DOHH2 (cell line): Measurements from ENCODE around the gene MMP1.

Experiments
- H3F3A ChIP-seq: fragments of 200-600 bp; sonication (generic), shearing (Covaris generic); 2 replicates; pipeline ENCODE4 v1.6.0; 2016; ENCODE audit warnings: antibody characterized with exemption, mild to moderate bottlenecking; ENCODE audit not compliant: control insufficient read depth, insufficient read depth
- H3K27ac ChIP-seq: fragments of 200-600 bp; sonication (generic); 2 replicates; pipeline ENCODE4 v1.5.1; 2014; ENCODE audit warnings: low read depth, mild to moderate bottlenecking, low read length, moderate library complexity
- H3K27me3 ChIP-seq: fragments of 200-600 bp; sonication (generic); 2 replicates; pipeline ENCODE4 v1.6.1; 2014; ENCODE audit warnings: mild to moderate bottlenecking, low read length, mixed read lengths; ENCODE audit not compliant: control insufficient read depth
- H3K36me3 ChIP-seq: fragments of 200-600 bp; sonication (generic); 2 replicates; pipeline ENCODE4 v1.6.1; 2014; ENCODE audit warnings: mild to moderate bottlenecking, low read length, moderate library complexity, mixed read lengths; ENCODE audit not compliant: control insufficient read depth
- H3K4me1 ChIP-seq: fragments of 200-600 bp; sonication (generic); 2 replicates; pipeline ENCODE4 v1.6.1; 2014; ENCODE audit warnings: mild to moderate bottlenecking, low read length, mixed read lengths; ENCODE audit not compliant: control insufficient read depth
- H3K4me2 ChIP-seq: fragments of 200-600 bp; sonication (generic); 2 replicates; pipeline ENCODE4 v1.6.0; 2014; ENCODE audit warnings: mild to moderate bottlenecking, low read length, moderate library complexity
- H3K4me3 ChIP-seq: fragments of 200-600 bp; sonication (generic); 2 replicates; pipeline ENCODE4 v1.5.1; 2014; ENCODE audit warnings: mild to moderate bottlenecking, low read length, mixed read lengths
- H3K79me2 ChIP-seq: fragments of 200-600 bp; sonication (generic); 2 replicates; pipeline ENCODE4 v1.6.1; 2014; ENCODE audit warnings: mild to moderate bottlenecking, low read length, mixed read lengths; ENCODE audit not compliant: control insufficient read depth
- H3K9me2 ChIP-seq: fragments of 200-600 bp; sonication (generic); replicated peaks from 2 replicates; pipeline ENCODE4 v1.6.1; 2014; ENCODE audit warnings: mild to moderate bottlenecking, low read length, mixed read lengths; ENCODE audit not compliant: control insufficient read depth
- H3K9me3 ChIP-seq: fragments of 200-600 bp; sonication (generic); 2 replicates; pipeline ENCODE4 v1.6.1; 2014; ENCODE audit warnings: antibody characterized with exemption, low read length, mixed read lengths; ENCODE audit not compliant: control insufficient read depth, insufficient read depth
- H4K20me1 ChIP-seq: fragments of 200-600 bp; sonication (generic); 2 replicates; pipeline ENCODE4 v1.6.0; 2014; ENCODE audit warnings: low read depth, mild to moderate bottlenecking, antibody characterized with exemption, low read length, moderate library complexity; ENCODE audit not compliant: control insufficient read depth, insufficient read depth
- CTCF ChIP-seq: fragments of 200-600 bp; sonication (generic); IDR thresholded peaks from one replicate; pipeline ENCODE4 v1.5.1; 2014; ENCODE audit warnings: antibody characterized with exemption, mild to moderate bottlenecking, low read depth, low read length; ENCODE audit not compliant: poor library complexity, severe bottlenecking
- EZH2phosphoT487 ChIP-seq: fragments of 200-600 bp; sonication (generic); IDR thresholded peaks from 2 replicates; pipeline ENCODE4 v1.6.1; 2017; ENCODE audit warnings: borderline replicate concordance, mild to moderate bottlenecking, antibody characterized with exemption, low read length, moderate library complexity, mixed read lengths

Gene MMP1

GRCh38 chr11:102842930-102843329 lies 45.0 kb upstream of the MMP1 start:
- Histone ChIP-seq H4K20me1 (no peaks in the 10 kb centered on the region), H3K27me3 (no peaks in the 10 kb centered on the region), H3K9me2 (no peaks in the 10 kb centered on the region), H3F3A (no peaks in the 10 kb centered on the region), H3K4me1 (no peaks in the 10 kb centered on the region), H3K36me3 (no peaks in the 10 kb centered on the region), H3K4me3 (no peak overlapping the region), H3K9me3 (no peaks in the 10 kb centered on the region), H3K79me2 (no peaks in the 10 kb centered on the region), H3K4me2 (no peak overlapping the region), H3K27ac (no peak overlapping the region)
- TF ChIP-seq CTCF (no peak), EZH2phosphoT487 (no peak)

GRCh38 chr11:102840018-102840417 lies 42.1 kb upstream of the MMP1 start:
- H3K4me1 ChIP-seq: no peaks in the 10 kb centered on the region
- H3K27ac ChIP-seq: no peak overlapping the region
- H3K4me2 ChIP-seq: no peak overlapping the region
- no peaks in the 10 kb centered on the region for H3K27me3 ChIP-seq
- no peaks in the 10 kb centered on the region for H3K9me3 ChIP-seq
- H3K79me2 ChIP-seq: no peaks in the 10 kb centered on the region
- no peaks in the 10 kb centered on the region for H4K20me1 ChIP-seq
- TF ChIP-seq EZH2phosphoT487 (no peak), CTCF (no peak)
- H3K4me3 ChIP-seq: no peak overlapping the region
- H3K9me2 ChIP-seq: no peaks in the 10 kb centered on the region
- H3K36me3 ChIP-seq: no peaks in the 10 kb centered on the region
- no peaks in the 10 kb centered on the region for H3F3A ChIP-seq

DNA sequence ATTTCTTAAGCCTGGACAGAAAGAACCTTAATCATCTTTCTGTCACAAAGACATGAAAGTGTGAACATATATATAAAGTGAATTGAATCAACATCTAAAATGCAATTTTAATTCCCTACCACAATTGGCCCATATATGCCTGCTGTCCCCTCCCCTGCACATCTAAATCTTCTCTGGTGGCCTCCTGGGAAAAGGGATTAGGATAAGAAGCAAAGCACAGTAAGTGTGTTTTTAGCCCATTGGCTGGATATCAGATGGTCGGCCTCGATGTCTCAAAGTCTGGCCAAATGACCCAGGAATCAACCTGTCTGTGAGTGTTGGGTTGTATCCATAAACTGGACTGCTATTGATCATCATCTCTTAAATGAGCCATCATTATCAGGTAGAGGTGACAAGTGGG lies 39.7 kb upstream of the MMP1 start:
- TF ChIP-seq CTCF (no peak), EZH2phosphoT487 (no peak)
- H3K36me3 ChIP-seq: no peaks in the 10 kb centered on the region

DNA sequence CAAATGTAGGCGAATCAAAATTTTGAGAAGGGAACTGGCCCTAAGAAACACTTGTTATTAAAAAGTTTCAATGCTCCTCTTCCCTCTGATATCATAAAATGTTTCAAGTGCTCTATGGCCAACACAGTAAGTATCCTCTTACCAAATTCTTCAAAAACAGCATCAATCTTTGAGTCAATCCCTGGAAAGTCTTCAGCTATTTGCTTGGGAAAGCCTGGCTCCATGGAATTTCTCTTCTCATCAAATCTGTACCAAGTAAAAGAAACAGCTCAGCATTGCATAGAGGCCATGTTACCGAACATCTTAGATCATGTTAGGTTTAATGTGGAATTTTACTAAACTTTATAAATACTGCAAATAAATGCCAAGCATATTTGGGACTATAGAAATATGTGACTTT lies 39.2 kb upstream of the MMP1 start:
- no peaks in the 10 kb centered on the region for H3K36me3 ChIP-seq
- no peak overlapping the region for H3K4me2 ChIP-seq
- no peak overlapping the region for H3K4me3 ChIP-seq
- no peaks in the 10 kb centered on the region for H3K79me2 ChIP-seq
- no peaks in the 10 kb centered on the region for H4K20me1 ChIP-seq
- no peaks in the 10 kb centered on the region for H3K9me3 ChIP-seq
- H3K27me3 ChIP-seq: no peaks in the 10 kb centered on the region
- H3K9me2 ChIP-seq: no peaks in the 10 kb centered on the region
- no peak overlapping the region for H3K27ac ChIP-seq
- TF ChIP-seq EZH2phosphoT487 (no peak), CTCF (no peak)
- H3K4me1 ChIP-seq: no peaks in the 10 kb centered on the region
- H3F3A ChIP-seq: no peaks in the 10 kb centered on the region

More for the DNA sequence above, 39.7 kb upstream of the MMP1 start:
- Histone ChIP-seq H3K79me2 (no peaks in the 10 kb centered on the region), H3K4me1 (no peaks in the 10 kb centered on the region), H3F3A (no peaks in the 10 kb centered on the region), H3K4me3 (no peak overlapping the region), H3K4me2 (no peak overlapping the region), H4K20me1 (no peaks in the 10 kb centered on the region), H3K9me2 (no peaks in the 10 kb centered on the region), H3K27me3 (no peaks in the 10 kb centered on the region), H3K9me3 (no peaks in the 10 kb centered on the region), H3K27ac (no peak overlapping the region)
